ENCODE results near the gene DNAJC18. TPM values are rescaled to one million over a fixed set of nuclear protein-coding genes. Genes with fewer than 3 reads are reported as not detected.
"Not testable (repeated sequence)": the region's sequence is repeated elsewhere in the genome, so short reads cannot be mapped to it uniquely, and the experiment has no call there.

Gene DNAJC18
- 10 to 100 TPM; 54.1 to 56.0 TPM for total RNA-seq

- intact Hi-C loops (cut with micrococcal nuclease): loop anchor here (1.0 to 5.0 kb wide), 9 partner anchors 8 to 864 kb away; partner anchors contain the start of genes HSPA9, SIL1, SPATA24 and STING1
- H3K9me3 Mint-ChIP-seq: no peaks in the 10 kb centered on the region
- ChIA-PET CTCF (interaction anchor here (0.7 to 5.8 kb wide), 12 partner anchors 9 to 77 kb away, joined by 3 to 51 read pairs (median 10); partner anchors contain the start of genes SMIM33, SPATA24 and STING1), POLR2A (interaction anchor here (0.7 to 5.1 kb wide), 15 partner anchors 8 to 124 kb away, joined by 3 to 79 read pairs (median 8); partner anchors contain the start of genes SPATA24 and STING1)
- H3K27me3 Mint-ChIP-seq: no peaks in the 10 kb centered on the region
- peaks cover 62% of the 10 kb centered on the region for H3K4me1 Mint-ChIP-seq (ENCODE audit: low read depth)
- peaks cover 26% of the 10 kb centered on the region for H3K36me3 Mint-ChIP-seq
- H3K4me3 Mint-ChIP-seq: peak within 1 kb of the TSS; percentile 98
- peak; percentile 96 for DNase-seq
- peak within 1 kb of the TSS; percentile 99 for H3K27ac Mint-ChIP-seq
Observed at GRCh38 chr5:139439013-139439903, at the start of gene DNAJC18. Gene DNAJC18 (minus strand): TSS chr5:139439525. CDS start chr5:139439445, 80 bp downstream.

GRCh38 chr5:139488260-139488659 lies 48.9 kb upstream of the DNAJC18 start:
- H3K27me3 Mint-ChIP-seq: no peaks in the 10 kb centered on the region
- H3K4me1 Mint-ChIP-seq (ENCODE audit: low read depth): peaks cover 18% of the 10 kb centered on the region
- no peak overlapping the region for H3K27ac Mint-ChIP-seq
- no peaks in the 10 kb centered on the region for H3K9me3 Mint-ChIP-seq
- POLR2A ChIA-PET: no interaction called here
- H3K36me3 Mint-ChIP-seq: no peaks in the 10 kb centered on the region
- intact Hi-C loops (cut with micrococcal nuclease): no loop called here
- no peak for DNase-seq
- CTCF ChIA-PET: interaction anchor here (0.6 kb wide), 1 partner anchor 66 kb away, joined by 4 read pairs; no protein-coding TSS in a partner anchor
- H3K4me3 Mint-ChIP-seq: no peak overlapping the region

- Mint-ChIP-seq H3K27ac (no peak overlapping the region), H3K36me3 (peaks cover 15% of the 10 kb centered on the region), H3K27me3 (no peaks in the 10 kb centered on the region), H3K4me1 (ENCODE audit: low read depth) (peaks cover 17% of the 10 kb centered on the region), H3K4me3 (no peak overlapping the region), H3K9me3 (no peaks in the 10 kb centered on the region)
- DNase-seq: no peak
- ChIA-PET CTCF (no interaction called here), POLR2A (no interaction called here)
- intact Hi-C loops (cut with micrococcal nuclease): no loop called here
Observed at GRCh38 chr5:139486201-139486600, 46.9 kb upstream of the DNAJC18 start.

GRCh38 chr5:139482890-139483208 lies 43.5 kb upstream of the DNAJC18 start:
- H3K27ac Mint-ChIP-seq: peak overlapping the region; percentile 99
- H3K4me1 Mint-ChIP-seq (ENCODE audit: low read depth): peaks cover 32% of the 10 kb centered on the region
- not testable (repeated sequence) for H3K9me3 Mint-ChIP-seq, DNase-seq, H3K27me3 Mint-ChIP-seq
- intact Hi-C loops (cut with micrococcal nuclease): loop anchor here (1.0 to 2.0 kb wide), 6 partner anchors 24 to 68 kb away; partner anchors contain the start of gene DNAJC18
- H3K4me3 Mint-ChIP-seq: peak overlapping the region; percentile 94
- peaks cover 42% of the 10 kb centered on the region for H3K36me3 Mint-ChIP-seq
- POLR2A ChIA-PET: interaction anchor here (1.2 to 4.2 kb wide), 16 partner anchors 11 to 189 kb away, joined by 4 to 79 read pairs (median 15); partner anchors contain the start of genes DNAJC18, ECSCR, SMIM33 and SPATA24
- CTCF ChIA-PET: interaction anchor here (0.7 to 5.2 kb wide), 12 partner anchors 12 to 88 kb away, joined by 3 to 55 read pairs (median 8); partner anchors contain the start of genes DNAJC18 and SMIM33

- ChIA-PET POLR2A (interaction anchor here (0.6 to 4.2 kb wide), 20 partner anchors 10 to 1214 kb away, joined by 3 to 79 read pairs (median 8); partner anchors contain the start of genes DNAJC18, ECSCR, SMIM33 and SPATA24), CTCF (interaction anchor here (0.7 to 5.2 kb wide), 18 partner anchors 12 to 87 kb away, joined by 3 to 55 read pairs (median 6); partner anchors contain the start of genes DNAJC18 and SMIM33)
- H3K27ac Mint-ChIP-seq: peak within 1 kb of the TSS; percentile 99
- H3K4me1 Mint-ChIP-seq (ENCODE audit: low read depth): peaks cover 38% of the 10 kb centered on the region
- H3K36me3 Mint-ChIP-seq: peaks cover 45% of the 10 kb centered on the region
- no peaks in the 10 kb centered on the region for H3K9me3 Mint-ChIP-seq
- peak within 1 kb of the TSS; percentile 94 for H3K4me3 Mint-ChIP-seq
- H3K27me3 Mint-ChIP-seq: no peaks in the 10 kb centered on the region
- peak; percentile 83 for DNase-seq
- intact Hi-C loops (cut with micrococcal nuclease): loop anchor here (1.0 to 2.0 kb wide), 6 partner anchors 23 to 67 kb away; partner anchors contain the start of gene DNAJC18
Observed at GRCh38 chr5:139482050-139482889, 42.9 kb upstream of the DNAJC18 start, which contains the start of gene STING1. Gene STING1 (minus strand): TSS chr5:139482758. CDS start chr5:139481704, 1,054 bp downstream.

GRCh38 chr5:139481580-139482049 lies 42.3 kb upstream of the DNAJC18 start:
- Mint-ChIP-seq H3K27ac (peak overlapping the region; percentile 99), H3K4me3 (peak overlapping the region; percentile 94), H3K27me3 (no peaks in the 10 kb centered on the region), H3K4me1 (ENCODE audit: low read depth) (peaks cover 43% of the 10 kb centered on the region), H3K9me3 (no peaks in the 10 kb centered on the region), H3K36me3 (peaks cover 47% of the 10 kb centered on the region)
- intact Hi-C loops (cut with micrococcal nuclease): loop anchor here (1.0 to 2.0 kb wide), 7 partner anchors 8 to 67 kb away; partner anchors contain the start of gene DNAJC18
- ChIA-PET POLR2A (interaction anchor here (0.6 to 4.2 kb wide), 19 partner anchors 10 to 1215 kb away, joined by 3 to 79 read pairs (median 8); partner anchors contain the start of genes DNAJC18, ECSCR, SMIM33 and SPATA24), CTCF (interaction anchor here (0.7 to 5.2 kb wide), 17 partner anchors 11 to 284 kb away, joined by 3 to 55 read pairs (median 7); partner anchors contain the start of genes DNAJC18, SMIM33 and SPATA24)
- DNase-seq: no peak

GRCh38 chr5:139481122-139481533 lies 41.8 kb upstream of the DNAJC18 start:
- peak; percentile 72 for DNase-seq
- Mint-ChIP-seq H3K27me3 (no peaks in the 10 kb centered on the region), H3K9me3 (no peaks in the 10 kb centered on the region), H3K4me1 (ENCODE audit: low read depth) (peaks cover 47% of the 10 kb centered on the region), H3K27ac (peak overlapping the region; percentile 99), H3K4me3 (peak overlapping the region; percentile 94), H3K36me3 (peaks cover 49% of the 10 kb centered on the region)
- intact Hi-C loops (cut with micrococcal nuclease): loop anchor here (1.0 kb wide), 1 partner anchor 8 kb away; no protein-coding TSS in a partner anchor
- ChIA-PET POLR2A (interaction anchor here (0.8 to 4.2 kb wide), 15 partner anchors 9 to 90 kb away, joined by 3 to 79 read pairs (median 15); partner anchors contain the start of genes DNAJC18, SMIM33, SPATA24 and UBE2D2), CTCF (interaction anchor here (0.8 to 5.2 kb wide), 13 partner anchors 10 to 284 kb away, joined by 3 to 55 read pairs (median 5); partner anchors contain the start of genes DNAJC18, SMIM33 and SPATA24)

GRCh38 chr5:139479729-139480128 lies 40.4 kb upstream of the DNAJC18 start:
- POLR2A ChIA-PET: interaction anchor here (0.9 to 4.2 kb wide), 7 partner anchors 9 to 204 kb away, joined by 3 to 69 read pairs (median 6); partner anchors contain the start of genes DNAJC18, SMIM33 and UBE2D2
- CTCF ChIA-PET: interaction anchor here (1.4 to 5.2 kb wide), 2 partner anchors 20 to 57 kb away, joined by 3 to 40 read pairs; no protein-coding TSS in a partner anchor
- H3K9me3 Mint-ChIP-seq; intact Hi-C loops (cut with micrococcal nuclease); H3K4me3 Mint-ChIP-seq; DNase-seq; H3K27ac Mint-ChIP-seq; H3K27me3 Mint-ChIP-seq: not testable (repeated sequence)
- Mint-ChIP-seq H3K36me3 (peaks cover 61% of the 10 kb centered on the region), H3K4me1 (ENCODE audit: low read depth) (peaks cover 61% of the 10 kb centered on the region)

- peak overlapping the region; percentile 59 for H3K4me3 Mint-ChIP-seq
- peak overlapping the region; percentile 71 for H3K27ac Mint-ChIP-seq
- ChIA-PET CTCF (interaction anchor here (1.4 to 5.2 kb wide), 3 partner anchors 19 to 56 kb away, joined by 3 to 40 read pairs (median 4); no protein-coding TSS in a partner anchor), POLR2A (interaction anchor here (0.9 to 1.9 kb wide), 6 partner anchors 8 to 203 kb away, joined by 3 to 6 read pairs (median 4); partner anchors contain the start of genes DNAJC18 and SMIM33)
- intact Hi-C loops (cut with micrococcal nuclease); H3K27me3 Mint-ChIP-seq; H3K9me3 Mint-ChIP-seq; DNase-seq: not testable (repeated sequence)
- peaks cover 69% of the 10 kb centered on the region for H3K4me1 Mint-ChIP-seq (ENCODE audit: low read depth)
- peaks cover 64% of the 10 kb centered on the region for H3K36me3 Mint-ChIP-seq
Observed at GRCh38 chr5:139478657-139479423, 39.5 kb upstream of the DNAJC18 start.

Data from activated CD4-positive, alpha-beta memory T cell treated with anti-CD3 and anti-CD28 coated beads for 36 hours (primary cell).